Body of pancreas (tissue), 4 donors: ENCODE results near the gene FNTB. TPM values are rescaled to one million over a fixed set of nuclear protein-coding genes. Genes with fewer than 3 reads are reported as not detected.

ENCODE experiments used
- ATAC-seq: fragments of 150-250 bp; one replicate; pipeline ENCODE4 v1.9.1; 2016
- DNase-seq, 4 donors: peaks; one replicate each; pipeline ENCODE4 v3.0.0-alpha.2; 2019
- H3K27ac ChIP-seq, 4 donors: fragments of 200-600 bp; sonication (generic); 1 replicate in 3 of 4; 2 replicates in 1 of 4; pipeline versions ENCODE4 v1.5.1 to v1.6.1; 2016 to 2019; ENCODE audit warnings: mild to moderate bottlenecking in 1 of 4, mixed read lengths in 1 of 4, moderate library complexity in 1 of 4
- H3K27me3 ChIP-seq, 2 donors: fragments of 200-600 bp; sonication (generic); one replicate each; pipeline ENCODE4 v1.6.0; 2016; ENCODE audit warnings: mild to moderate bottlenecking in 1 of 2
- H3K36me3 ChIP-seq, 2 donors: fragments of 200-600 bp; sonication (generic); replicated peaks in 1 of 2; 2 replicates each; pipeline ENCODE4 v1.5.1; 2016; ENCODE audit warnings: low read depth in 2 of 2; ENCODE audit not compliant: insufficient read depth in 1 of 2
- H3K4me1 ChIP-seq: fragments of 200-600 bp; sonication (generic); one replicate; pipeline ENCODE4 v1.6.0; 2016
- H3K4me3 ChIP-seq, 2 donors: fragments of 200-600 bp; sonication (generic); 1 replicate in 1 of 2; 2 replicates in 1 of 2; pipeline ENCODE4 v1.5.1; 2016 to 2019
- H3K9me3 ChIP-seq, 3 donors: fragments of 200-600 bp; sonication (generic); 1 replicate in 2 of 3; 2 replicates in 1 of 3; pipeline ENCODE4 v1.5.1; 2016
- CTCF ChIP-seq, 7 experiments: fragments of 450-650 bp in 4 of 7; fragments of 200-600 bp in 3 of 7; sonication (generic) in 3 of 7; IDR thresholded peaks; one replicate each; pipeline ENCODE4 v1.5.1; 2016 to 2019; ENCODE audit warnings: antibody characterized with exemption in 7 of 7
- POLR2A ChIP-seq, 3 donors: fragments of 450-650 bp; IDR thresholded peaks; one replicate each; pipeline ENCODE4 v1.6.1; 2016; ENCODE audit warnings: antibody characterized with exemption in 3 of 3, mild to moderate bottlenecking in 2 of 3
- WGBS, 2 donors: methylation state at CpG; one replicate each; pipeline ENCODE4 v1.1.5; 2017; 5-methylcytosine and 5-hydroxymethylcytosine counted together
- intact Hi-C: fragments of 100-400 bp; cut with DNase I; formaldehyde crosslinking; loops from one replicate; pipeline ENCODE4 v1.15.1; 2023
- total RNA-seq, 2 donors: library from RNA; depleted of rRNA; stranded (reverse); fragments of >200 nt; gene quantifications; one replicate each; pipeline ENCODE4 v1.1.0, GENCODE V29; 2016

FNTB gene
- total RNA-seq, 2 donors from 2014 or later: 6.7 to 8.6 TPM

- DNase-seq: no peak
- TF ChIP-seq POLR2A (IDR thresholded peaks at IDR 0.05) (no peak), CTCF (IDR thresholded peaks at IDR 0.05) (no peak)
- no peaks in the 10 kb centered on the region for H3K4me1 ChIP-seq
- no peak overlapping the region for H3K4me3 ChIP-seq
- H3K27me3 ChIP-seq: no peaks in the 10 kb centered on the region
- intact Hi-C loops: no loop called here
- 89 to 94% methylated on average over 8 of the region's 8 CpGs for WGBS, 2 donors
- no peak for ATAC-seq
- no peak overlapping the region for H3K27ac ChIP-seq
- H3K36me3 ChIP-seq: peaks cover 0 to 2% of the 10 kb centered on the region in 2 donors
- no peaks in the 10 kb centered on the region for H3K9me3 ChIP-seq
These were observed 33.4 kb upstream of the FNTB start for GRCh38 chr14:64953310-64953654.

GRCh38 chr14:64953661-64954060 lies 33.0 kb upstream of the FNTB start:
- H3K36me3 ChIP-seq: no peaks in the 10 kb centered on the region
- 88 to 93% methylated on average over 6 of the region's 6 CpGs for WGBS, 2 donors
- no peak overlapping the region for H3K4me3 ChIP-seq
- no peak overlapping the region for H3K27ac ChIP-seq
- intact Hi-C loops: no loop called here
- no peaks in the 10 kb centered on the region for H3K27me3 ChIP-seq
- no peaks in the 10 kb centered on the region for H3K9me3 ChIP-seq
- DNase-seq (no peak), ATAC-seq (no peak)
- TF ChIP-seq CTCF (IDR thresholded peaks at IDR 0.05): no peak
- no peak for TF ChIP-seq POLR2A (IDR thresholded peaks at IDR 0.05)
- H3K4me1 ChIP-seq: no peaks in the 10 kb centered on the region

- intact Hi-C loops: no loop called here
- H3K27ac ChIP-seq: no peak overlapping the region
- H3K9me3 ChIP-seq: no peaks in the 10 kb centered on the region
- WGBS, 2 donors: 90 to 96% methylated on average over 7 to 9 of the region's 9 CpGs
- no peak for DNase-seq
- H3K4me1 ChIP-seq: no peaks in the 10 kb centered on the region
- TF ChIP-seq CTCF (IDR thresholded peaks at IDR 0.05): no peak
- no peak for TF ChIP-seq POLR2A (IDR thresholded peaks at IDR 0.05)
- no peak for ATAC-seq
- no peaks in the 10 kb centered on the region for H3K27me3 ChIP-seq
- H3K4me3 ChIP-seq: no peak overlapping the region
- H3K36me3 ChIP-seq: no peaks in the 10 kb centered on the region
These were observed 32.0 kb upstream of the FNTB start for GRCh38 chr14:64954491-64955240.

- TF ChIP-seq CTCF (IDR thresholded peaks at IDR 0.05): no peak
- no peak for TF ChIP-seq POLR2A (IDR thresholded peaks at IDR 0.05)
- no peak overlapping the region for H3K4me3 ChIP-seq
- intact Hi-C loops: no loop called here
- no peaks in the 10 kb centered on the region for H3K9me3 ChIP-seq
- ATAC-seq (no peak), DNase-seq (peak in 3 of 4 donors; percentile 33 to 50 (median 47))
- no peaks in the 10 kb centered on the region for H3K4me1 ChIP-seq
- H3K27me3 ChIP-seq: no peaks in the 10 kb centered on the region
- H3K36me3 ChIP-seq: no peaks in the 10 kb centered on the region
- no peak overlapping the region for H3K27ac ChIP-seq
- 47 to 57% methylated on average over 6 of the region's 6 CpGs for WGBS, 2 donors
These were observed 31.4 kb upstream of the FNTB start for GRCh38 chr14:64955297-64955696.
